GM18873 (cell line): ENCODE data around the gene FZD10.

Experiments
- ATAC-seq: cut with Tn5 transposase; IDR thresholded peaks from one replicate; pipeline ENCODE4 v1.9.1; 2021; ENCODE audit warnings: mild to moderate bottlenecking, moderate library complexity, moderate number of reproducible peaks; ENCODE audit not compliant: unreplicated experiment, low FRiP score

Gene FZD10

GRCh38 chr12:130177635-130178242 is 15.5 kb downstream of the FZD10 start:
- ATAC-seq, result no peak

GRCh38 chr12:130178282-130178681 is 16.0 kb downstream of the FZD10 start:
- ATAC-seq, result no peak

- ATAC-seq, result no peak
These were observed 16.9 kb downstream of the FZD10 start for GRCh38 chr12:130179191-130179590.

GRCh38 chr12:130179621-130180020 is 17.4 kb downstream of the FZD10 start:
- no peak for ATAC-seq

- ATAC-seq, result no peak
These were observed 18.9 kb downstream of the FZD10 start for GRCh38 chr12:130181211-130181610.

- no peak for ATAC-seq
These were observed 21.5 kb downstream of the FZD10 start for GRCh38 chr12:130183585-130184370.

- no peak for ATAC-seq
These were observed 22.3 kb downstream of the FZD10 start for GRCh38 chr12:130184404-130185090.

- ATAC-seq, result no peak
These were observed 23.5 kb downstream of the FZD10 start for GRCh38 chr12:130185455-130186391.

- no peak for ATAC-seq
These were observed 24.5 kb downstream of the FZD10 start for GRCh38 chr12:130186651-130187268.

GRCh38 chr12:130192642-130193345 is 30.5 kb downstream of the FZD10 start:
- ATAC-seq, result no peak

- ATAC-seq, result no peak
These were observed 31.9 kb downstream of the FZD10 start for GRCh38 chr12:130194154-130194553.

GRCh38 chr12:130195369-130195768 is 33.1 kb downstream of the FZD10 start:
- ATAC-seq, result no peak

GRCh38 chr12:130195776-130196175 is 33.5 kb downstream of the FZD10 start:
- no peak for ATAC-seq

- no peak for ATAC-seq
These were observed 34.6 kb downstream of the FZD10 start for GRCh38 chr12:130196827-130197226.

- no peak for ATAC-seq
These were observed 35.9 kb downstream of the FZD10 start for GRCh38 chr12:130198026-130198662.

GRCh38 chr12:130198663-130199060 is 36.4 kb downstream of the FZD10 start:
- ATAC-seq, result no peak

- no peak for ATAC-seq
These were observed 37.5 kb downstream of the FZD10 start for GRCh38 chr12:130199581-130200390.

GRCh38 chr12:130200445-130200844 is 38.2 kb downstream of the FZD10 start:
- ATAC-seq, result no peak
